Upper lobe of left lung (tissue), 6 donors: ENCODE measurements around the gene PCYT2. TPM values are rescaled to one million over a fixed set of nuclear protein-coding genes. Genes with fewer than 3 reads are reported as not detected.

Experiments used
- ATAC-seq, 2 donors: fragments of 200-7000 bp; cut with Tn5 transposase; one replicate each; pipeline ENCODE4 v1.9.1; 2022; ENCODE audit warnings: mild to moderate bottlenecking in 2 of 2, moderate library complexity in 2 of 2; ENCODE audit not compliant: low FRiP score in 2 of 2
- DNase-seq, 2 donors: peaks; one replicate each; pipeline ENCODE4 v3.0.0-alpha.2; 2019 to 2020
- H3K27ac ChIP-seq, 4 donors: fragments of 200-600 bp; sonication (generic); one replicate each; pipeline ENCODE4 v1.5.1; 2016 to 2019
- H3K27me3 ChIP-seq, 4 donors: fragments of 200-600 bp; sonication (generic); one replicate each; pipeline ENCODE4 v1.5.1; 2017 to 2019
- H3K36me3 ChIP-seq, 4 donors: fragments of 200-600 bp; sonication (generic); one replicate each; pipeline ENCODE4 v1.5.1; 2016 to 2019
- H3K4me1 ChIP-seq, 4 donors: fragments of 200-600 bp; sonication (generic); one replicate each; pipeline ENCODE4 v1.5.1; 2018 to 2019
- H3K4me3 ChIP-seq, 4 donors: fragments of 200-600 bp; sonication (generic); one replicate each; pipeline ENCODE4 v1.5.1; 2017 to 2019; ENCODE audit warnings: mild to moderate bottlenecking in 2 of 4, moderate library complexity in 1 of 4
- H3K9me3 ChIP-seq, 4 donors: fragments of 200-600 bp; sonication (generic); one replicate each; pipeline ENCODE4 v1.5.1; 2018 to 2019
- EP300 ChIP-seq, 4 donors: sonication (generic); formaldehyde crosslinking; IDR thresholded peaks; one replicate each; pipeline ENCODE4 v1.5.1; 2017; ENCODE audit warnings: antibody characterized with exemption in 4 of 4, control low read depth in 2 of 4
- POLR2A ChIP-seq, 4 donors: fragments of 450-650 bp; IDR thresholded peaks; one replicate each; pipeline ENCODE4 v1.5.1; 2016 to 2017; ENCODE audit warnings: antibody characterized with exemption in 4 of 4, mild to moderate bottlenecking in 2 of 4
- POLR2AphosphoS5 ChIP-seq, 2 donors: sonication (generic); formaldehyde crosslinking; IDR thresholded peaks; one replicate each; pipeline ENCODE4 v1.5.1; 2017; ENCODE audit warnings: antibody characterized with exemption in 2 of 2
- WGBS, 2 donors: methylation state at CpG; one replicate each; pipeline ENCODE4 v1.1.5; 2017 to 2018; 5-methylcytosine and 5-hydroxymethylcytosine counted together
- total RNA-seq, 6 donors: library from RNA; depleted of rRNA in 4 of 6; stranded (reverse); fragments of >200 nt in 4 of 6; gene quantifications; one replicate each; pipeline versions ENCODE4 v1.1.0 to v1.2.1, GENCODE V29; 2016 to 2021
- TF ChIP-seq, protein P1 (sequence below), 6 experiments: fragments of 450-650 bp in 4 of 6; fragments of 200-600 bp in 2 of 6; sonication (generic) in 2 of 6; IDR thresholded peaks; one replicate each; pipeline ENCODE4 v1.5.1; 2016 to 2019; ENCODE audit warnings: antibody characterized with exemption in 6 of 6
- donor health status: DM: no; HTN: no; CAD: no; lungs with moderate emphysema.
- donor health status: DM: no; HTN: yes; CAD: no; lungs with severe emphysema.

Gene PCYT2
- total RNA-seq, 6 donors from 2014 or later, result 29.1 to 63.1 (median 52.2) TPM

DNA sequence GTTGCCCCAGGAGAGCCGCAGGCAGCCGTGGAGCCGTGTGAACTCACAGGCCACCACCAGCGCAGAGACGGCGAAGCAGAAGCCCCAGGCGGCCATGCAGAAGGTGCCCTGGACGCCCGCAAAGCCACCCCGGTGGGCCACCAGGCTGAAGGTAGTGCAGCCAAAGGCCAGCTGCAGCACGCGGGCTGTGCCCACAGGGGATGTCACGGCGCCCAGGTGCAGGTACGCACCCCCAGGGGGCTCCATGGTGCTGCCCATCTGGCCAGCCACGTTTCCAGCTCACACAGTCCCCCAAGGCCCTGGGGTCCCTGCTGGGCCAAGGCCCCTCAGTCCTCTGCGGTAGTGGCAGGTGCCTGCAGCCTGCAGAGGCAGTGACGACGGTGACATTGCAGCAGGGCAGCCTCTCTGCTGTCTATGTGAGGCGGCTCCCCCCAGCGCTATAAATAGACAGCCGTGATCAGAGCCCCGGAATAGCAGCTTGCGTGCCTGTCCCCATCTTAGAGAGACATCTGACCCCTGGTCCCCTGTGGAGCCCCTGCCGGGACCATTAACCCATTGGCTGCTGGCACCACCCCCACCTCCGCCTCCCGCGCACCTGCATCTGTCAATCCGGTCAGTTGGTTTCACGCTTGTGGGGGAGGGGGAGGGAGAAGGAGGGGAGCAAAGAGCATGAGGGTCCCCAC lies 30.4 kb upstream of the PCYT2 start:
- H3K9me3 ChIP-seq, result no peaks in the 10 kb centered on the region
- peaks cover 0 to 3% (median 0%) of the 10 kb centered on the region in 4 donors for H3K27me3 ChIP-seq
- TF ChIP-seq EP300 (IDR thresholded peaks at IDR 0.05) (no peak), POLR2A (IDR thresholded peaks at IDR 0.05) (no peak), POLR2AphosphoS5 (IDR thresholded peaks at IDR 0.05) (no peak)
- TF ChIP-seq, protein P1, sequence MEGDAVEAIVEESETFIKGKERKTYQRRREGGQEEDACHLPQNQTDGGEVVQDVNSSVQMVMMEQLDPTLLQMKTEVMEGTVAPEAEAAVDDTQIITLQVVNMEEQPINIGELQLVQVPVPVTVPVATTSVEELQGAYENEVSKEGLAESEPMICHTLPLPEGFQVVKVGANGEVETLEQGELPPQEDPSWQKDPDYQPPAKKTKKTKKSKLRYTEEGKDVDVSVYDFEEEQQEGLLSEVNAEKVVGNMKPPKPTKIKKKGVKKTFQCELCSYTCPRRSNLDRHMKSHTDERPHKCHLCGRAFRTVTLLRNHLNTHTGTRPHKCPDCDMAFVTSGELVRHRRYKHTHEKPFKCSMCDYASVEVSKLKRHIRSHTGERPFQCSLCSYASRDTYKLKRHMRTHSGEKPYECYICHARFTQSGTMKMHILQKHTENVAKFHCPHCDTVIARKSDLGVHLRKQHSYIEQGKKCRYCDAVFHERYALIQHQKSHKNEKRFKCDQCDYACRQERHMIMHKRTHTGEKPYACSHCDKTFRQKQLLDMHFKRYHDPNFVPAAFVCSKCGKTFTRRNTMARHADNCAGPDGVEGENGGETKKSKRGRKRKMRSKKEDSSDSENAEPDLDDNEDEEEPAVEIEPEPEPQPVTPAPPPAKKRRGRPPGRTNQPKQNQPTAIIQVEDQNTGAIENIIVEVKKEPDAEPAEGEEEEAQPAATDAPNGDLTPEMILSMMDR (IDR thresholded peaks at IDR 0.05), result no peak
- no peaks in the 10 kb centered on the region for H3K36me3 ChIP-seq
- 54 to 65% methylated on average over 2 to 23 of the region's 30 CpGs for WGBS, 2 donors
- H3K4me1 ChIP-seq, result peaks cover 10 to 28% (median 12%) of the 10 kb centered on the region in 4 donors
- DNase-seq, result no peak
- ATAC-seq, result no peak
- H3K4me3 ChIP-seq, result no peak overlapping the region
- no peak overlapping the region for H3K27ac ChIP-seq

DNA sequence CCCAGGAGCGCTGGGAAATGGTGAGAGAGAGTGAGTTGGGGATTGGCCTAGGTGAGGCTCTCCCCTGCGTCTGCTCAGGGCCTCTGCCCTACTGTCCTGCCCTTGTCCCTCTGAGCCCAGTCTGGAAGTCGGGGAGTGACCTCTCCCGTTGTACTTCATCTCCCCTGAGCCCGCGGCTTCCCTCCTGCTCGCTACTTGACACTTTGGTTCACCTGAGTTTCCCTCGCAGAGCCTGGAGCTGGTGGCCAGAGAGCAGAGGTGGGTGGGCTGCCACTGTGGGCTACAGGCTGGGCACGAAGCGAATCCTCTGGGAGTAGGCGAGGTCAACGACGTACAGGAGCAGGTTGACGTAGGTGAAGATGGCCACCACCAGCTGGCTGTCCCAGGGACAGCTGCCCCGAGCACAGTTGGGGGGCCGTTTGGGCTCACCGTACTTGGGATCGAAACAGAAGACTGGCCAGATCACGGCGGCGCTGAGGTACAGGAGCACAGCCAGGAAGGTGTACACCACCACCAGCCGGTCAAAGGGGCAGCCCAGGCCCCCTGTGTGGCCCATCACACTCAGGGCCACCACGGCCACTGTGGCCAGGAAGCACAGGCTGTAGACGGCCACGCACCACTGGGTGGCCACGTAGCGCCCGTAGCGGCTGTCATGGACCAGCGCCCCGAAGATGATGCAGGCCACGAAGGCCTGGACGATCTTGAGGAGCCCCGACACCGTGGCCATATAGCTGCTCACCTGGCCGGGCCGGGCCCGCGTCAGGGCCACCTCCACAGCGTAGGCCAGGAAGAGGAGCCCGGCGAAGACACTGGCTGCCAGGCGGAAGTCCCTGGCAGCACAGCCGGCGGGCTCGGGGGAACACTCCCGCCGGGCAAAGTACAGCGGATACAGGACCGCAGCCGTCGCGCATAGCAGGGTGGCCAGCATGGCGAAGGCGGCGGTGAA lies 29.6 kb upstream of the PCYT2 start:
- WGBS, 2 donors, result 91 to 94% methylated on average over 32 to 50 of the region's 56 CpGs
- no peak for TF ChIP-seq POLR2AphosphoS5 (IDR thresholded peaks at IDR 0.05)
- TF ChIP-seq, protein P1 (IDR thresholded peaks at IDR 0.05), result no peak
- no peak for TF ChIP-seq EP300 (IDR thresholded peaks at IDR 0.05)
- TF ChIP-seq POLR2A (IDR thresholded peaks at IDR 0.05), result no peak
- Histone ChIP-seq H3K36me3 (no peaks in the 10 kb centered on the region), H3K4me3 (no peak overlapping the region), H3K27me3 (peaks cover 0 to 3% (median 0%) of the 10 kb centered on the region in 4 donors), H3K9me3 (no peaks in the 10 kb centered on the region), H3K4me1 (peaks cover 14 to 36% (median 14%) of the 10 kb centered on the region in 4 donors), H3K27ac (no peak overlapping the region)
- ATAC-seq (no peak), DNase-seq (peak in 1 of 2 donors; percentile 80)

DNA sequence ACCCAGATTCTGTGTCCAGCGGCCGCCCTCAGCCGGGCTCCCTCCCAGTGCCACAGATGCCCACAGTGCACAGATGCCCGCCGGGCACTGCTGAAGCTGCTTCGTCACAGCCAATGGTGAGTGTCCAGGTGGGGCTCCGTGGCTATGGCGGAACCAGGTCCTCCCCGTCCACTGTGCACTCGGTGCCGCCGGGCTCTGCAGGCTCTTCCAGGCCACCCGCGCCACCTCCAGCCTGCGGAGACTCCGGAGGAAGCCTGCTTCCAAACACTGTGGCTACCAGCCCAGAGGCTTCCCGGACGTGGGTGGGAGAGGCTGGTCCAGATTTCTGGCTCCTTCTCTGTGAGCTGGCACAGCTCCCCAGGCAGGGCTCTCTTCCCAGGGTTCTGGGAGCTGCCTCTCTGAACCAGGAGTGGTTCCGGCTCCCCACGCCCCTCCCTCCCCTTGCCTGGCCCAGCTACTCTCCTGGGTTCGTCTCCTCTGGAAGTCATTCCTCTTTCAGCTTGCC lies 28.7 kb upstream of the PCYT2 start:
- peak in 1 of 2 donors; percentile 77 for DNase-seq
- Histone ChIP-seq H3K27ac (no peak overlapping the region), H3K36me3 (no peaks in the 10 kb centered on the region), H3K4me1 (peaks cover 14 to 36% (median 14%) of the 10 kb centered on the region in 4 donors), H3K27me3 (peaks cover 0 to 3% (median 0%) of the 10 kb centered on the region in 4 donors), H3K9me3 (no peaks in the 10 kb centered on the region), H3K4me3 (no peak overlapping the region)
- no peak for TF ChIP-seq EP300 (IDR thresholded peaks at IDR 0.05)
- TF ChIP-seq POLR2AphosphoS5 (IDR thresholded peaks at IDR 0.05), result no peak
- no peak for TF ChIP-seq POLR2A (IDR thresholded peaks at IDR 0.05)
- TF ChIP-seq, protein P1 (IDR thresholded peaks at IDR 0.05), result no peak
- peak in 1 of 2 donors; percentile 28 for ATAC-seq
- WGBS, 2 donors, result 47 to 71% methylated on average over 9 to 13 of the region's 21 CpGs

DNA sequence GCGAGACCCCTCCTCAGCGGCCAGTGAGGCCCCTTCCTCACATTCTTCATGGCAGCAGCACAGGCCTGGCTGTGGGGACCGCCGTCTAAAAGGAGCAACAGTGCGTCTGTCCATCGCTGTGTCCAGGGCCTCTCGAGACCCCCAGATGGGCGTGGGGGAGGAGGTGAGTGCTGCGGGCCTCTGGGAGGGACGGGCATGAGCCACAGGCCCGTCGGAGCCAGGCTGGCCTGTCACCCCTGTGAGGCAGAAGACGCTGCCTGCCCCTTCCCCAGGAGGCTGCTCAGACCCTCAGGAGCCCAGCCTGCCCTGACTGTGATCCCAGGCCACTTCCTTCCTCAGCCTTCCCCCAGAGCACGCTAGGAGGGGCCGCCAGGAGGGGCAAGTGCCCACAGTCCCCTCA lies 28.0 kb upstream of the PCYT2 start:
- H3K27me3 ChIP-seq, result peaks cover 0 to 3% (median 0%) of the 10 kb centered on the region in 4 donors
- DNase-seq (peak in 1 of 2 donors; percentile 52), ATAC-seq (no peak)
- TF ChIP-seq, protein P1 (IDR thresholded peaks at IDR 0.05), result no peak
- TF ChIP-seq POLR2A (IDR thresholded peaks at IDR 0.05) (no peak), EP300 (IDR thresholded peaks at IDR 0.05) (no peak), POLR2AphosphoS5 (IDR thresholded peaks at IDR 0.05) (no peak)
- whole genome bisulfite sequencing, 2 donors, result 63% methylated on average over 15 of the region's 15 CpGs; no CpG with 5 or more reads in 1 of the 2 donors
- no peaks in the 10 kb centered on the region for H3K36me3 ChIP-seq
- H3K9me3 ChIP-seq, result no peaks in the 10 kb centered on the region
- no peak overlapping the region for H3K27ac ChIP-seq
- no peak overlapping the region for H3K4me3 ChIP-seq
- peaks cover 14 to 36% (median 14%) of the 10 kb centered on the region in 4 donors for H3K4me1 ChIP-seq
